HCT116 (cell line): ENCODE measurements around the gene ABCC9. TPM values are rescaled to one million over a fixed set of nuclear protein-coding genes. Genes with fewer than 3 reads are reported as not detected.

ENCODE experiments used
- ATAC-seq: fragments of 200-7000 bp; cut with Tn5 transposase; 2 replicates; pipeline ENCODE4 v1.9.1; 2020; ENCODE audit warnings: mild to moderate bottlenecking, moderate library complexity
- BruUV-seq: library from RNA; stranded (reverse); fragments of 400-500 nt; replicated peaks from 2 replicates; lab custom pipeline; 2021; lab: Mats Ljungman, UMichigan
- CTCF ChIA-PET: fragments of 300-600 bp; sonication (Branson Sonifier 250); formaldehyde crosslinking; loops from one replicate; lab custom pipeline; 2021; ENCODE audit warnings: antibody characterized with exemption; lab: Charles Lee
- POLR2A ChIA-PET: fragments of 300-600, 350-600 bp; sonication (Branson Sonifier 250); formaldehyde crosslinking; loops from one replicate; lab custom pipeline; 2021; ENCODE audit warnings: antibody characterized with exemption; lab: Charles Lee
- RAD21 ChIA-PET, 2 experiments: fragments of 300-600 bp; sonication (Branson Sonifier 250); formaldehyde crosslinking; loops; one replicate each; lab custom pipeline; 2023; ENCODE audit warnings: low total read pairs in 2 of 2; ENCODE audit not compliant: uncharacterized antibody in 2 of 2, unreplicated experiment in 2 of 2, low non-redundant PET in 1 of 2; lab: Charles Lee
- DNase-seq: peaks from one replicate; pipeline ENCODE4 v3.0.0-alpha.2; 2010; ENCODE audit warnings: low read depth, low spot score
- H2AFZ ChIP-seq: fragments of 200-600 bp; shearing (Covaris generic), sonication (generic); 2 replicates; pipeline ENCODE4 v1.6.1; 2017; ENCODE audit warnings: low read depth, mixed run types, mixed read lengths, antibody characterized with exemption, low read length; ENCODE audit not compliant: poor library complexity, severe bottlenecking
- H3K27ac ChIP-seq: 2 replicates; pipeline ENCODE4 v1.5.1; 2012; ENCODE audit warnings: low read depth, low read length
- H3K27me3 ChIP-seq: fragments of 200-600 bp; sonication (generic); 2 replicates; pipeline ENCODE4 v1.6.1; 2016; ENCODE audit warnings: mixed run types, low read length, mixed read lengths; ENCODE audit not compliant: insufficient read depth
- H3K36me3 ChIP-seq, 2 experiments: fragments of 200-500 bp in 1 of 2; fragments of 200-600 bp in 1 of 2; sonication (Bioruptor generic) in 1 of 2; sonication (generic) in 1 of 2; 2 replicates each; pipeline versions ENCODE4 v1.5.1 to v1.6.1; 2014 to 2016; ENCODE audit warnings: low read length in 2 of 2, inconsistent platforms in 1 of 2, mixed read lengths in 1 of 2, mixed run types in 1 of 2; ENCODE audit not compliant: insufficient read depth in 2 of 2, control insufficient read depth in 1 of 2
- H3K4me1 ChIP-seq, 2 experiments: fragments of 200-600 bp in 1 of 2; sonication (generic) in 1 of 2; 2 replicates each; pipeline versions ENCODE4 v1.5.1 to v1.6.1; 2012 to 2017; ENCODE audit warnings: low read length in 2 of 2, inconsistent platforms in 1 of 2, mild to moderate bottlenecking in 1 of 2, mixed read lengths in 1 of 2, mixed run types in 1 of 2, moderate library complexity in 1 of 2; ENCODE audit not compliant: insufficient read depth in 2 of 2, control insufficient read depth in 1 of 2
- H3K4me2 ChIP-seq: fragments of 200-600 bp; sonication (generic); 2 replicates; pipeline ENCODE4 v1.6.1; 2017; ENCODE audit warnings: mixed run types, low read length, mixed read lengths
- H3K4me3 ChIP-seq, 2 experiments: fragments of 200-600 bp in 1 of 2; sonication (generic) in 1 of 2; replicated peaks in 1 of 2; 2 replicates each; pipeline ENCODE4 v1.5.1; 2011 to 2016; ENCODE audit warnings: low read length in 2 of 2, control low read depth in 1 of 2, low read depth in 1 of 2, mild to moderate bottlenecking in 1 of 2, mixed read lengths in 1 of 2, mixed run types in 1 of 2
- H3K79me2 ChIP-seq: fragments of 200-600 bp; sonication (generic); 2 replicates; pipeline ENCODE4 v1.6.1; 2017; ENCODE audit warnings: mild to moderate bottlenecking, mixed run types, low read length, moderate library complexity, mixed read lengths; ENCODE audit not compliant: insufficient read depth
- H3K9ac ChIP-seq: fragments of 200-600 bp; sonication (generic); 2 replicates; pipeline ENCODE4 v1.6.1; 2016; ENCODE audit warnings: low read length, mixed read lengths
- H3K9me2 ChIP-seq: fragments of 200-600 bp; sonication (generic), shearing (Covaris generic); 2 replicates; pipeline ENCODE4 v1.6.1; 2017; ENCODE audit warnings: mixed run types, mild to moderate bottlenecking, moderate library complexity; ENCODE audit not compliant: insufficient read depth
- H3K9me3 ChIP-seq, 2 experiments: fragments of 200-500 bp in 1 of 2; fragments of 200-600 bp in 1 of 2; sonication (Bioruptor generic) in 1 of 2; sonication (generic) in 1 of 2; 2 replicates each; pipeline ENCODE4 v1.6.1; 2014 to 2017; ENCODE audit warnings: low read length in 2 of 2, mixed read lengths in 2 of 2, inconsistent platforms in 1 of 2, low read depth in 1 of 2, mild to moderate bottlenecking in 1 of 2, mixed run types in 1 of 2, moderate library complexity in 1 of 2; ENCODE audit not compliant: control insufficient read depth in 1 of 2, insufficient read depth in 1 of 2
- H4K20me1 ChIP-seq: fragments of 200-600 bp; sonication (generic), shearing (Covaris generic); 2 replicates; pipeline ENCODE4 v1.6.1; 2017; ENCODE audit warnings: mixed run types, mild to moderate bottlenecking, moderate library complexity; ENCODE audit not compliant: insufficient read depth
- CBX3 ChIP-seq: IDR thresholded peaks from 2 replicates; pipeline ENCODE4 v1.6.1; 2012; ENCODE audit warnings: low read depth
- CEBPB ChIP-seq: IDR thresholded peaks from 2 replicates; pipeline ENCODE4 v1.6.1; 2012; ENCODE audit warnings: low read depth
- EZH2phosphoT487 ChIP-seq: fragments of 200-600 bp; IDR thresholded peaks from 2 replicates; pipeline ENCODE4 v1.6.1; 2018; ENCODE audit warnings: antibody characterized with exemption, borderline replicate concordance
- FOSL1 ChIP-seq: IDR thresholded peaks from 2 replicates; pipeline ENCODE4 v1.6.1; 2012; ENCODE audit warnings: low read depth
- POLR2A ChIP-seq: IDR thresholded peaks from 2 replicates; pipeline ENCODE4 v1.7.0; 2011; ENCODE audit warnings: borderline replicate concordance; ENCODE audit not compliant: insufficient read depth, insufficient read length; ENCODE audit errors: extremely low read depth
- RAD21 ChIP-seq: IDR thresholded peaks from 2 replicates; pipeline ENCODE4 v1.6.1; 2012; ENCODE audit warnings: low read depth, mild to moderate bottlenecking
- SIN3A ChIP-seq: IDR thresholded peaks from 2 replicates; pipeline ENCODE4 v1.6.1; 2012; ENCODE audit warnings: low read depth
- TCF7L2 ChIP-seq: IDR thresholded peaks from 2 replicates; pipeline ENCODE4 v1.7.0; 2011; ENCODE audit warnings: borderline replicate concordance, inconsistent platforms; ENCODE audit not compliant: insufficient read depth, insufficient read length; ENCODE audit errors: extremely low read depth
- ZFX ChIP-seq: fragments of 450-650 bp; IDR thresholded peaks from 2 replicates; pipeline ENCODE4 v1.6.1; 2017
- ZNF274 ChIP-seq: fragments of 200-500 bp; sonication (Bioruptor generic); IDR thresholded peaks from 2 replicates; pipeline ENCODE4 v1.6.1; 2014; ENCODE audit warnings: mild to moderate bottlenecking, low read depth, low read length, inconsistent platforms
- intact Hi-C: fragments of 100-400 bp; cut with micrococcal nuclease; formaldehyde crosslinking; loops from 2 replicates; pipeline ENCODE4 v1.10.0; 2022
- total RNA-seq: library from RNA; stranded (reverse); gene quantifications from one replicate; pipeline ENCODE4 v1.2.1, GENCODE V29; 2021; ENCODE audit not compliant: unreplicated experiment
- TF ChIP-seq, protein P1 (sequence below), 3 experiments: fragments of 200-600 bp in 1 of 3; sonication (generic) in 1 of 3; IDR thresholded peaks in 2 of 3; conservative IDR thresholded peaks in 1 of 3; 2 replicates each; pipeline ENCODE4 v1.5.1; 2012 to 2017; ENCODE audit warnings: low read depth in 2 of 3, low read length in 2 of 3, antibody characterized with exemption in 1 of 3, borderline replicate concordance in 1 of 3, control low read depth in 1 of 3, mild to moderate bottlenecking in 1 of 3, mixed read lengths in 1 of 3, mixed run types in 1 of 3, moderate library complexity in 1 of 3; ENCODE audit not compliant: insufficient read depth in 1 of 3
- TF ChIP-seq, protein P2 (sequence below): IDR thresholded peaks from 2 replicates; pipeline ENCODE4 v1.6.1; 2012
- TF ChIP-seq, protein P3 (sequence below): IDR thresholded peaks from 2 replicates; pipeline ENCODE4 v1.6.1; 2011; ENCODE audit warnings: mild to moderate bottlenecking, low read length, moderate library complexity; ENCODE audit not compliant: insufficient replicate concordance; ENCODE audit errors: extremely low read depth
- TF ChIP-seq, protein P4 (sequence below): IDR thresholded peaks from 2 replicates; pipeline ENCODE4 v1.6.1; 2012; ENCODE audit warnings: low read depth

ABCC9 gene
- total RNA-seq, 1 experiment from 2014 or later = 0.05 TPM

DNA sequence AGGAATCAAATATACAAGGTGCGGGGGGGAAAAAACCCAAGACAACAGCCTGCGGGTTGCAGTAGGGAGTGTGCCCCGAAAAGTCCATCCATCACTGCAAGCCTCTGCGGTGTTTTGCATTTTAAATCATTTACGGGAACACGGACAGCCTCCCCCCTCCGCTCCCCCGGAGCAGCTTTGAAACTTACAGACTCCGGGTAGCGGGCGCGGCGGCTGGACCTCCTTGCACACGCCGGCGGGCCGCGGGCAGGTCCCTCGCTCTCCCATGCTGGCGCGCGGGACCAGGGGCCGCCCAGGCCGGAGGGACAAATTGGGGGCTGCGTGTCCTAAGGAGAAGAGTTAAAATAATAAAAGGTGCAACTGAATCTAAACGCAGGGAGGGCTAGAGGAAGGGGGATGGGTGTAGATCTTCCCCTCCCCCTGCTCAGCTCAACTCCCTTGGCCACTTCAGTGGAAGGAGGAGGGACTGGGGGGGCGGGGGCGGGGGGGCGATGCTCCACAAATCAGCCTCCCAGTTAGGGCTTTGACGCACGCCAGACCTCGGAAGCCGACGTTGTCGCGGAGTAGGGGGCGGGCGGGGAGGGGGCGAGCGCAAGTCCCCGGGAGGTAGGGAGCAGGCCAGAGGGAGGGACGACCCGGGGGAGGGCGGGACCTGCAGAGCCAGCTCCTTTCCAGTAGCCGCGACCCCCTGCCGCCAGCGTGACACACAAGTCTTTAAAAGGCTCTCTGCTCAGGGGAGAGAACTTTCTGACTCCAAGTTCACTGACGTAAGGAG is 166.7 kb downstream of the ABCC9 start, which contains the start of gene KCNJ8:
Gene KCNJ8 (minus strand): TSS at position 349 of the 775 bp plus-strand sequence. CDS start 1,090 bp downstream, outside the sequence.
- Histone ChIP-seq H2AFZ (no peak within 1 kb of the TSS), H3K27me3 (no peaks in the 10 kb centered on the region), H3K9ac (no peak within 1 kb of the TSS), H3K4me2 (no peak within 1 kb of the TSS), H3K36me3 (no peaks in the 10 kb centered on the region), H3K4me3 (no peak within 1 kb of the TSS), H3K9me3 (no peaks in the 10 kb centered on the region), H3K9me2 (no peaks in the 10 kb centered on the region), H4K20me1 (no peaks in the 10 kb centered on the region), H3K79me2 (no peaks in the 10 kb centered on the region), H3K4me1 (no peaks in the 10 kb centered on the region), H3K27ac (no peak within 1 kb of the TSS)
- ChIA-PET RAD21 (no interaction called here), POLR2A (no interaction called here), CTCF (interaction anchor here (0.6 kb wide), 1 partner anchor 188 kb away, joined by 3 read pairs; no protein-coding TSS in a partner anchor)
- TF ChIP-seq, protein P1, sequence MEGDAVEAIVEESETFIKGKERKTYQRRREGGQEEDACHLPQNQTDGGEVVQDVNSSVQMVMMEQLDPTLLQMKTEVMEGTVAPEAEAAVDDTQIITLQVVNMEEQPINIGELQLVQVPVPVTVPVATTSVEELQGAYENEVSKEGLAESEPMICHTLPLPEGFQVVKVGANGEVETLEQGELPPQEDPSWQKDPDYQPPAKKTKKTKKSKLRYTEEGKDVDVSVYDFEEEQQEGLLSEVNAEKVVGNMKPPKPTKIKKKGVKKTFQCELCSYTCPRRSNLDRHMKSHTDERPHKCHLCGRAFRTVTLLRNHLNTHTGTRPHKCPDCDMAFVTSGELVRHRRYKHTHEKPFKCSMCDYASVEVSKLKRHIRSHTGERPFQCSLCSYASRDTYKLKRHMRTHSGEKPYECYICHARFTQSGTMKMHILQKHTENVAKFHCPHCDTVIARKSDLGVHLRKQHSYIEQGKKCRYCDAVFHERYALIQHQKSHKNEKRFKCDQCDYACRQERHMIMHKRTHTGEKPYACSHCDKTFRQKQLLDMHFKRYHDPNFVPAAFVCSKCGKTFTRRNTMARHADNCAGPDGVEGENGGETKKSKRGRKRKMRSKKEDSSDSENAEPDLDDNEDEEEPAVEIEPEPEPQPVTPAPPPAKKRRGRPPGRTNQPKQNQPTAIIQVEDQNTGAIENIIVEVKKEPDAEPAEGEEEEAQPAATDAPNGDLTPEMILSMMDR (IDR thresholded peaks at IDR 0.05 in 2 of 3, conservative IDR thresholded peaks at IDR 0.05 in 1 of 3; ENCODE audit: borderline replicate concordance in 1 of 3, insufficient read depth in 1 of 3, low read depth in 2 of 3, low read length in 2 of 3) = no peak
- TF ChIP-seq POLR2A (no peak), RAD21 (no peak), SIN3A (no peak), CEBPB (no peak), ZFX (no peak), FOSL1 (no peak), EZH2phosphoT487 (no peak), ZNF274 (no peak), TCF7L2 (no peak), CBX3 (no peak)
- TF ChIP-seq, protein P2, sequence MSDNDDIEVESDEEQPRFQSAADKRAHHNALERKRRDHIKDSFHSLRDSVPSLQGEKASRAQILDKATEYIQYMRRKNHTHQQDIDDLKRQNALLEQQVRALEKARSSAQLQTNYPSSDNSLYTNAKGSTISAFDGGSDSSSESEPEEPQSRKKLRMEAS = no peak
- TF ChIP-seq, protein P3, sequence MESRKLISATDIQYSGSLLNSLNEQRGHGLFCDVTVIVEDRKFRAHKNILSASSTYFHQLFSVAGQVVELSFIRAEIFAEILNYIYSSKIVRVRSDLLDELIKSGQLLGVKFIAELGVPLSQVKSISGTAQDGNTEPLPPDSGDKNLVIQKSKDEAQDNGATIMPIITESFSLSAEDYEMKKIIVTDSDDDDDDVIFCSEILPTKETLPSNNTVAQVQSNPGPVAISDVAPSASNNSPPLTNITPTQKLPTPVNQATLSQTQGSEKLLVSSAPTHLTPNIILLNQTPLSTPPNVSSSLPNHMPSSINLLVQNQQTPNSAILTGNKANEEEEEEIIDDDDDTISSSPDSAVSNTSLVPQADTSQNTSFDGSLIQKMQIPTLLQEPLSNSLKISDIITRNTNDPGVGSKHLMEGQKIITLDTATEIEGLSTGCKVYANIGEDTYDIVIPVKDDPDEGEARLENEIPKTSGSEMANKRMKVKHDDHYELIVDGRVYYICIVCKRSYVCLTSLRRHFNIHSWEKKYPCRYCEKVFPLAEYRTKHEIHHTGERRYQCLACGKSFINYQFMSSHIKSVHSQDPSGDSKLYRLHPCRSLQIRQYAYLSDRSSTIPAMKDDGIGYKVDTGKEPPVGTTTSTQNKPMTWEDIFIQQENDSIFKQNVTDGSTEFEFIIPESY = no peak
- TF ChIP-seq, protein P4, sequence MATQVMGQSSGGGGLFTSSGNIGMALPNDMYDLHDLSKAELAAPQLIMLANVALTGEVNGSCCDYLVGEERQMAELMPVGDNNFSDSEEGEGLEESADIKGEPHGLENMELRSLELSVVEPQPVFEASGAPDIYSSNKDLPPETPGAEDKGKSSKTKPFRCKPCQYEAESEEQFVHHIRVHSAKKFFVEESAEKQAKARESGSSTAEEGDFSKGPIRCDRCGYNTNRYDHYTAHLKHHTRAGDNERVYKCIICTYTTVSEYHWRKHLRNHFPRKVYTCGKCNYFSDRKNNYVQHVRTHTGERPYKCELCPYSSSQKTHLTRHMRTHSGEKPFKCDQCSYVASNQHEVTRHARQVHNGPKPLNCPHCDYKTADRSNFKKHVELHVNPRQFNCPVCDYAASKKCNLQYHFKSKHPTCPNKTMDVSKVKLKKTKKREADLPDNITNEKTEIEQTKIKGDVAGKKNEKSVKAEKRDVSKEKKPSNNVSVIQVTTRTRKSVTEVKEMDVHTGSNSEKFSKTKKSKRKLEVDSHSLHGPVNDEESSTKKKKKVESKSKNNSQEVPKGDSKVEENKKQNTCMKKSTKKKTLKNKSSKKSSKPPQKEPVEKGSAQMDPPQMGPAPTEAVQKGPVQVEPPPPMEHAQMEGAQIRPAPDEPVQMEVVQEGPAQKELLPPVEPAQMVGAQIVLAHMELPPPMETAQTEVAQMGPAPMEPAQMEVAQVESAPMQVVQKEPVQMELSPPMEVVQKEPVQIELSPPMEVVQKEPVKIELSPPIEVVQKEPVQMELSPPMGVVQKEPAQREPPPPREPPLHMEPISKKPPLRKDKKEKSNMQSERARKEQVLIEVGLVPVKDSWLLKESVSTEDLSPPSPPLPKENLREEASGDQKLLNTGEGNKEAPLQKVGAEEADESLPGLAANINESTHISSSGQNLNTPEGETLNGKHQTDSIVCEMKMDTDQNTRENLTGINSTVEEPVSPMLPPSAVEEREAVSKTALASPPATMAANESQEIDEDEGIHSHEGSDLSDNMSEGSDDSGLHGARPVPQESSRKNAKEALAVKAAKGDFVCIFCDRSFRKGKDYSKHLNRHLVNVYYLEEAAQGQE = no peak
- DNase-seq (no peak), ATAC-seq (no peak)
- no TSS peak for BruUV-seq
- intact Hi-C loops = no loop called here
